ENCODE data around the gene CHST8.

- TF ChIP-seq, protein P1, sequence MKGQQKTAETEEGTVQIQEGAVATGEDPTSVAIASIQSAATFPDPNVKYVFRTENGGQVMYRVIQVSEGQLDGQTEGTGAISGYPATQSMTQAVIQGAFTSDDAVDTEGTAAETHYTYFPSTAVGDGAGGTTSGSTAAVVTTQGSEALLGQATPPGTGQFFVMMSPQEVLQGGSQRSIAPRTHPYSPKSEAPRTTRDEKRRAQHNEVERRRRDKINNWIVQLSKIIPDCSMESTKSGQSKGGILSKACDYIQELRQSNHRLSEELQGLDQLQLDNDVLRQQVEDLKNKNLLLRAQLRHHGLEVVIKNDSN (IDR thresholded peaks at IDR 0.05; ENCODE audit: borderline replicate concordance, low read depth): no peak
- TF ChIP-seq, protein P2, sequence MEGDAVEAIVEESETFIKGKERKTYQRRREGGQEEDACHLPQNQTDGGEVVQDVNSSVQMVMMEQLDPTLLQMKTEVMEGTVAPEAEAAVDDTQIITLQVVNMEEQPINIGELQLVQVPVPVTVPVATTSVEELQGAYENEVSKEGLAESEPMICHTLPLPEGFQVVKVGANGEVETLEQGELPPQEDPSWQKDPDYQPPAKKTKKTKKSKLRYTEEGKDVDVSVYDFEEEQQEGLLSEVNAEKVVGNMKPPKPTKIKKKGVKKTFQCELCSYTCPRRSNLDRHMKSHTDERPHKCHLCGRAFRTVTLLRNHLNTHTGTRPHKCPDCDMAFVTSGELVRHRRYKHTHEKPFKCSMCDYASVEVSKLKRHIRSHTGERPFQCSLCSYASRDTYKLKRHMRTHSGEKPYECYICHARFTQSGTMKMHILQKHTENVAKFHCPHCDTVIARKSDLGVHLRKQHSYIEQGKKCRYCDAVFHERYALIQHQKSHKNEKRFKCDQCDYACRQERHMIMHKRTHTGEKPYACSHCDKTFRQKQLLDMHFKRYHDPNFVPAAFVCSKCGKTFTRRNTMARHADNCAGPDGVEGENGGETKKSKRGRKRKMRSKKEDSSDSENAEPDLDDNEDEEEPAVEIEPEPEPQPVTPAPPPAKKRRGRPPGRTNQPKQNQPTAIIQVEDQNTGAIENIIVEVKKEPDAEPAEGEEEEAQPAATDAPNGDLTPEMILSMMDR (IDR thresholded peaks at IDR 0.05): no peak
- no peak for TF ChIP-seq RAD21 (IDR thresholded peaks at IDR 0.05; ENCODE audit: low read length)
- no peak for TF ChIP-seq USF2 (IDR thresholded peaks at IDR 0.05; ENCODE audit: borderline replicate concordance, low read depth, low read length)
- TF ChIP-seq TCF12 (IDR thresholded peaks at IDR 0.05): no peak
- TF ChIP-seq FOXM1 (IDR thresholded peaks at IDR 0.05; ENCODE audit: low read depth): no peak
- no peak for TF ChIP-seq NFIC (IDR thresholded peaks at IDR 0.05; ENCODE audit: borderline replicate concordance)
- no peak for TF ChIP-seq RFX5 (IDR thresholded peaks at IDR 0.05; ENCODE audit: low read length)
- no peak for TF ChIP-seq RCOR1 (IDR thresholded peaks at IDR 0.05; ENCODE audit: low read length)
- TF ChIP-seq, protein P3, sequence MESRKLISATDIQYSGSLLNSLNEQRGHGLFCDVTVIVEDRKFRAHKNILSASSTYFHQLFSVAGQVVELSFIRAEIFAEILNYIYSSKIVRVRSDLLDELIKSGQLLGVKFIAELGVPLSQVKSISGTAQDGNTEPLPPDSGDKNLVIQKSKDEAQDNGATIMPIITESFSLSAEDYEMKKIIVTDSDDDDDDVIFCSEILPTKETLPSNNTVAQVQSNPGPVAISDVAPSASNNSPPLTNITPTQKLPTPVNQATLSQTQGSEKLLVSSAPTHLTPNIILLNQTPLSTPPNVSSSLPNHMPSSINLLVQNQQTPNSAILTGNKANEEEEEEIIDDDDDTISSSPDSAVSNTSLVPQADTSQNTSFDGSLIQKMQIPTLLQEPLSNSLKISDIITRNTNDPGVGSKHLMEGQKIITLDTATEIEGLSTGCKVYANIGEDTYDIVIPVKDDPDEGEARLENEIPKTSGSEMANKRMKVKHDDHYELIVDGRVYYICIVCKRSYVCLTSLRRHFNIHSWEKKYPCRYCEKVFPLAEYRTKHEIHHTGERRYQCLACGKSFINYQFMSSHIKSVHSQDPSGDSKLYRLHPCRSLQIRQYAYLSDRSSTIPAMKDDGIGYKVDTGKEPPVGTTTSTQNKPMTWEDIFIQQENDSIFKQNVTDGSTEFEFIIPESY (IDR thresholded peaks at IDR 0.05; ENCODE audit: borderline replicate concordance, low read depth): no peak
- no peak for TF ChIP-seq JUND (IDR thresholded peaks at IDR 0.05)
These were observed 22.6 kb downstream of the CHST8 start for GRCh38 chr19:33644284-33644836.

Data from SK-N-SH (cell line).